ENCODE results near the gene CAMK1D.

DNA sequence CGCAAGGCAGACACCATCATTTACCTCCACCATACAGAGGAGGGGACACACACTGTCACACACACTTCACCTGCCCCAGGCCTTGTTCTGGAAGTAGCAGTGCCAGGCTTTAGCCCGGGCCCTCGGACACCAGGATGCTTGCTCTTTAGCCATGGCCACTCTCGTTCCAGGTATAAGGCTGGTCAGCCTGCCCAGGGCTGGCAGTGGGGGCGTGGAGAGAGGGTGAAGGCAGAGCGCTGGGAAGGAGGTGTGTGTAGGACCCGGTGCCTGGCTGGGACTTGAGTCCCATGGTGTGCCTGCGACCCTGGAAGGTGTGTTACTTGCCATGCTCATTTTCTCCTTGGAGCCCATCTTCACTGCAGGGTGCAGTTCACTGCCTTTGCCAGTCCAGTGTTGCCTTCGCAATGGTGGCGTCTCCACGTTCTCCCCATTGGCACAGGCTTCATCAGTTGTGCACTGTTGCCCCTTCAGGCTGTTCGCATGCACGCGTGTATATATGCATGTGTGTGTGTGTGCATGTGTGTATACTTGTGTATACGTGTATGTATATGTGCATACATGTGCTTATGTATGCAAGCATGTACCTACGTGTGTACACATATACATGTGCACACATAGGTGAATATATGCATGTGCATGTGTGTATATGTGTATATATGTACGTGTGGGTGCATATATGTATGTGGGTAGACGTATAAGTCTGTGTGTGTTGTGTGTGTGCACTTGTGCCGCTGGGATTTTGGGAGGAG, 153.4 kb downstream of the CAMK1D start:
- no peak for TF ChIP-seq CTCF (IDR thresholded peaks at IDR 0.05 in 4 of 5, conservative IDR thresholded peaks at IDR 0.05 in 1 of 5)
- TF ChIP-seq POLR2A (IDR thresholded peaks at IDR 0.05): no peak

Data from gastrocnemius medialis (tissue), 4 donors.